GM23338 (cell line): ENCODE data around the gene FABP1. TPM values are rescaled to one million over a fixed set of nuclear protein-coding genes. Genes with fewer than 3 reads are reported as not detected.

Experiments
- ATAC-seq: fragments of 200-7000 bp; cut with Tn5 transposase; 3 replicates; pipeline ENCODE4 v1.9.1; 2020
- DNase-seq: peaks from one replicate; pipeline ENCODE4 v3.0.0-alpha.2; 2015; ENCODE audit warnings: low spot score
- H2AFZ ChIP-seq: fragments of 200-600 bp; sonication (generic); 2 replicates; pipeline ENCODE4 v1.8.0; 2016; ENCODE audit warnings: antibody characterized with exemption, mild to moderate bottlenecking, moderate library complexity
- H3F3A ChIP-seq: fragments of 200-600 bp; sonication (generic); replicated peaks from 2 replicates; pipeline ENCODE4 v1.8.0; 2017; ENCODE audit warnings: antibody characterized with exemption, mixed run types, low read depth
- H3K27ac ChIP-seq: fragments of 200-600 bp; sonication (generic); 2 replicates; pipeline ENCODE4 v1.6.1; 2016; ENCODE audit warnings: low read depth
- H3K27me3 ChIP-seq: fragments of 200-600 bp; sonication (generic); 2 replicates; pipeline ENCODE4 v1.8.0; 2016; ENCODE audit warnings: mild to moderate bottlenecking, mixed run types, moderate library complexity; ENCODE audit not compliant: insufficient read depth
- H3K36me3 ChIP-seq: fragments of 200-600 bp; sonication (generic); 2 replicates; pipeline ENCODE4 v1.8.0; 2016; ENCODE audit warnings: mild to moderate bottlenecking; ENCODE audit not compliant: insufficient read depth
- H3K4me1 ChIP-seq: fragments of 200-600 bp; sonication (generic); 2 replicates; pipeline ENCODE4 v1.8.0; 2016; ENCODE audit warnings: mild to moderate bottlenecking, moderate library complexity; ENCODE audit not compliant: insufficient read depth
- H3K4me2 ChIP-seq: fragments of 200-600 bp; sonication (generic); 2 replicates; pipeline ENCODE4 v1.7.1; 2017; ENCODE audit warnings: mixed run types
- H3K4me3 ChIP-seq: fragments of 200-600 bp; sonication (generic); 2 replicates; pipeline ENCODE4 v1.6.1; 2016; ENCODE audit warnings: mixed run types
- H3K79me2 ChIP-seq: fragments of 200-600 bp; sonication (generic); replicated peaks from 2 replicates; pipeline ENCODE4 v1.8.0; 2017; ENCODE audit warnings: mild to moderate bottlenecking; ENCODE audit not compliant: insufficient read depth
- H3K9me2 ChIP-seq: fragments of 200-600 bp; sonication (generic); 2 replicates; pipeline ENCODE4 v1.8.0; 2017; ENCODE audit not compliant: insufficient read depth
- H4K20me1 ChIP-seq: fragments of 200-600 bp; sonication (generic); replicated peaks from 2 replicates; pipeline ENCODE4 v1.8.0; 2017; ENCODE audit warnings: mild to moderate bottlenecking; ENCODE audit not compliant: insufficient read depth
- H3K27ac Mint-ChIP-seq: 2 replicates; pipeline ENCODE4 v1.8.0; 2020; ENCODE audit warnings: inconsistent platforms, mild to moderate bottlenecking, moderate library complexity, mixed read lengths
- H3K27me3 Mint-ChIP-seq: 3 replicates; pipeline ENCODE4 v1.8.0; 2022; ENCODE audit warnings: low read depth, mild to moderate bottlenecking, moderate library complexity, mixed read lengths, inconsistent platforms; ENCODE audit not compliant: insufficient read depth, poor library complexity
- H3K36me3 Mint-ChIP-seq: 3 replicates; pipeline ENCODE4 v1.8.0; 2021; ENCODE audit warnings: low read depth, mild to moderate bottlenecking, inconsistent platforms, moderate library complexity, mixed read lengths
- H3K4me1 Mint-ChIP-seq: 3 replicates; pipeline ENCODE4 v1.8.0; 2020; ENCODE audit warnings: mild to moderate bottlenecking, inconsistent platforms, mixed read lengths
- H3K4me3 Mint-ChIP-seq: 3 replicates; pipeline ENCODE4 v1.8.0; 2021; ENCODE audit warnings: moderate library complexity, mild to moderate bottlenecking, inconsistent platforms, mixed read lengths
- H3K9me3 Mint-ChIP-seq: 3 replicates; pipeline ENCODE4 v1.8.0; 2020; ENCODE audit warnings: moderate library complexity, mild to moderate bottlenecking, inconsistent platforms, mixed read lengths
- CREB1 ChIP-seq: fragments of 250-450 bp; sonication (Bioruptor Pico); IDR thresholded peaks from 2 replicates; pipeline ENCODE4 v1.5.0; 2020; ENCODE audit warnings: low read depth, mild to moderate bottlenecking, moderate library complexity
- CTCF ChIP-seq, 2 experiments: fragments of 200-600 bp in 1 of 2; sonication (generic) in 1 of 2; conservative IDR thresholded peaks; 2 replicates each; pipeline versions ENCODE4 v1.5.1 to v1.6.1; 2016 to 2017; ENCODE audit warnings: antibody characterized with exemption in 2 of 2, low read depth in 2 of 2, mild to moderate bottlenecking in 2 of 2, moderate library complexity in 1 of 2
- ETS1 ChIP-seq: IDR thresholded peaks from 2 replicates; pipeline ENCODE4 v1.6.1; 2016; ENCODE audit warnings: antibody characterized with exemption
- EZH2 ChIP-seq: fragments of 200-600 bp; sonication (generic); IDR thresholded peaks from one replicate; pipeline ENCODE4 v1.8.0; 2017; ENCODE audit warnings: antibody characterized with exemption, mild to moderate bottlenecking, low read depth; ENCODE audit not compliant: unreplicated experiment
- EZH2phosphoT487 ChIP-seq: fragments of 200-600 bp; sonication (generic); IDR thresholded peaks from one replicate; pipeline ENCODE4 v1.8.1; 2018; ENCODE audit warnings: antibody characterized with exemption; ENCODE audit not compliant: unreplicated experiment
- JUNB ChIP-seq: IDR thresholded peaks from one replicate; pipeline ENCODE4 v1.6.1; 2016; ENCODE audit warnings: antibody characterized with exemption; ENCODE audit not compliant: unreplicated experiment
- NANOG ChIP-seq: IDR thresholded peaks from 2 replicates; pipeline ENCODE4 v1.6.1; 2016; ENCODE audit warnings: antibody characterized with exemption, borderline replicate concordance
- POLR2AphosphoS5 ChIP-seq: IDR thresholded peaks from 2 replicates; pipeline ENCODE4 v1.6.1; 2016; ENCODE audit warnings: antibody characterized with exemption, low read depth
- REST ChIP-seq: IDR thresholded peaks from one replicate; pipeline ENCODE4 v1.6.1; 2018; ENCODE audit warnings: antibody characterized with exemption; ENCODE audit not compliant: unreplicated experiment
- STAT1 ChIP-seq: IDR thresholded peaks from one replicate; pipeline ENCODE4 v1.6.1; 2016; ENCODE audit warnings: antibody characterized with exemption; ENCODE audit not compliant: unreplicated experiment
- ZNF114 ChIP-seq: fragments of 250-450 bp; sonication (Bioruptor Pico); IDR thresholded peaks from 2 replicates; pipeline ENCODE4 v1.5.0; 2020; ENCODE audit warnings: mild to moderate bottlenecking, moderate library complexity
- ZNF331 ChIP-seq: fragments of 250-450 bp; sonication (Bioruptor Pico); IDR thresholded peaks from 2 replicates; pipeline ENCODE4 v1.5.0; 2020; ENCODE audit warnings: low read depth, mild to moderate bottlenecking, moderate library complexity
- ZNF462 ChIP-seq: fragments of 250-450 bp; sonication (Bioruptor Pico); IDR thresholded peaks from 2 replicates; pipeline ENCODE4 v1.5.0; 2020; ENCODE audit warnings: mild to moderate bottlenecking, moderate library complexity
- polyA plus RNA-seq: library from polyadenylated mRNA; unstranded; fragments of >200 nt; fragmentation: Nextera tagmentation; extraction: Ambion mirVana; gene quantifications from 2 replicates; pipeline ENCODE4 v1.2.1, GENCODE V29; 2016
- total RNA-seq: library from RNA; depleted of rRNA; stranded (reverse); fragments of >200 nt; shearing (Covaris generic); gene quantifications from 2 replicates; pipeline ENCODE4 v1.2.3, GENCODE V29; 2014

The FABP1 gene
- total and polyA plus RNA-seq, 2 experiments from 2014 or later, result not detected

- no peaks in the 10 kb centered on the region for H3K36me3 ChIP-seq
- no peak overlapping the region for H3K27ac Mint-ChIP-seq
These were observed 37.2 kb downstream of the FABP1 start for GRCh38 chr2:88090446-88091283.

More at GRCh38 chr2:88090446-88091283, 37.2 kb downstream of the FABP1 start:
- DNase-seq (no peak), ATAC-seq (no peak)
- peaks cover 14% of the 10 kb centered on the region; the same call in 2 of the 3 replicates for H3K4me1 Mint-ChIP-seq
- H3K79me2 ChIP-seq, result no peaks in the 10 kb centered on the region
- H3K4me1 ChIP-seq, result no peaks in the 10 kb centered on the region
- no peaks in the 10 kb centered on the region; the same call in 2 of the 3 replicates for H3K9me3 Mint-ChIP-seq
- H3K27me3 Mint-ChIP-seq, result peaks cover 2% of the 10 kb centered on the region
- H3K36me3 Mint-ChIP-seq, result no peaks in the 10 kb centered on the region
- no peak overlapping the region for H3K4me3 Mint-ChIP-seq
- no peak overlapping the region for H3K4me3 ChIP-seq
- no peaks in the 10 kb centered on the region for H3K27me3 ChIP-seq
- no peak overlapping the region for H3K4me2 ChIP-seq
- H3K9me2 ChIP-seq, result no peaks in the 10 kb centered on the region
- TF ChIP-seq ZNF114 (CRISPR knock-in tag) (no peak), EZH2 (no peak), STAT1 (no peak), CTCF (conservative IDR thresholded peaks at IDR 0.05; ENCODE audit: low read depth in 2 of 2) (no peak), EZH2phosphoT487 (no peak), ZNF462 (CRISPR knock-in tag) (no peak), REST (no peak), NANOG (no peak), JUNB (no peak), ETS1 (no peak), CREB1 (CRISPR knock-in tag) (no peak), POLR2AphosphoS5 (no peak), ZNF331 (CRISPR knock-in tag) (no peak)
- H3F3A ChIP-seq, result no peaks in the 10 kb centered on the region
- no peaks in the 10 kb centered on the region for H4K20me1 ChIP-seq
- H3K27ac ChIP-seq, result no peak overlapping the region
- H2AFZ ChIP-seq, result no peak overlapping the region
